ENCODE measurements around the gene CEP250. TPM values are rescaled to one million over a fixed set of nuclear protein-coding genes. Genes with fewer than 3 reads are reported as not detected.
A peak's percentile ranks its signal among the peaks of the same experiment; 100 is the strongest.

The CEP250 gene
- total and polyA plus RNA-seq, 9 donors = 11.7 to 44.2 (median 25.8) TPM

DNA sequence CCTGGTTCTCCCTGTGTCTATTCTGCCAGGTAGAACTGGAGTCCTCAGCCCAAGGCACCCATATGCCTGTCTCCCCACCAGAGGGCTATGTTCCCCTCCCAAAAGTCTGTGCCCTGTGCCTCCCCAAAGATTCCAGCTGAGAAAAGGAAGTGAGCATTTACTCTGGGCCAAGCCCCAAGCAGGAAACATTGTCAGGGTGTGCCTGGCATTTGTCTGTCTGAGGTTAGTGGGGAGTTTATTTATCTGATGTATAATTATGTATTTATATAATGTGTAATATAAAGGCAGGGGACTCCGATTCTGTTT lies 23.0 kb upstream of the CEP250 start:
- H3K36me3 ChIP-seq = no peaks in the 10 kb centered on the region

DNA sequence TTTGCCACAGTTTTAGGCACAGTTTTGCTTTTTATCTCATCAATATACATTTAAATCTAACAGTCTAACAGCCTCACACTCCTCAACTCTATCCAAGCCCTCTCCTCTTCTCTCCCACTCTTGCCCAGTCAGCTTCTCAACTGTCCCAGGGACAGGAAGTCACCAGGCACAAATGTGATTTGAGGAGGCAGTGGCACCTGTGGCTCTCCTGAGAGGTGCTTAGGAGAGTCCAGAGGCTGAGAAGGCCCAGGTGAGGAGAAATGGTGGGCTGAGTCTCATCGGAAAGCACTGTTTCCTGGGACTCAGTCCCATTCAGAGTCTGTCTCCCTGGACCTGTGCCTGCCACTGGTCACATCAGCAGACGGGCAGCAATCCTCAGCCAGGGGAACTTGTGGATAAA lies 22.1 kb upstream of the CEP250 start:
- no peaks in the 10 kb centered on the region for H3K9me3 ChIP-seq
- no peaks in the 10 kb centered on the region for H3K36me3 ChIP-seq
- no peak overlapping the region for H3K4me3 ChIP-seq
- H3K4me1 ChIP-seq (ENCODE audit: insufficient read depth) = peaks cover 3% of the 10 kb centered on the region
- H3K27me3 ChIP-seq = no peaks in the 10 kb centered on the region
- DNase-seq = no peak
- no peak for TF ChIP-seq POLR2A (IDR thresholded peaks at IDR 0.05)
- no peak for TF ChIP-seq EP300 (IDR thresholded peaks at IDR 0.05)
- TF ChIP-seq, protein P1, sequence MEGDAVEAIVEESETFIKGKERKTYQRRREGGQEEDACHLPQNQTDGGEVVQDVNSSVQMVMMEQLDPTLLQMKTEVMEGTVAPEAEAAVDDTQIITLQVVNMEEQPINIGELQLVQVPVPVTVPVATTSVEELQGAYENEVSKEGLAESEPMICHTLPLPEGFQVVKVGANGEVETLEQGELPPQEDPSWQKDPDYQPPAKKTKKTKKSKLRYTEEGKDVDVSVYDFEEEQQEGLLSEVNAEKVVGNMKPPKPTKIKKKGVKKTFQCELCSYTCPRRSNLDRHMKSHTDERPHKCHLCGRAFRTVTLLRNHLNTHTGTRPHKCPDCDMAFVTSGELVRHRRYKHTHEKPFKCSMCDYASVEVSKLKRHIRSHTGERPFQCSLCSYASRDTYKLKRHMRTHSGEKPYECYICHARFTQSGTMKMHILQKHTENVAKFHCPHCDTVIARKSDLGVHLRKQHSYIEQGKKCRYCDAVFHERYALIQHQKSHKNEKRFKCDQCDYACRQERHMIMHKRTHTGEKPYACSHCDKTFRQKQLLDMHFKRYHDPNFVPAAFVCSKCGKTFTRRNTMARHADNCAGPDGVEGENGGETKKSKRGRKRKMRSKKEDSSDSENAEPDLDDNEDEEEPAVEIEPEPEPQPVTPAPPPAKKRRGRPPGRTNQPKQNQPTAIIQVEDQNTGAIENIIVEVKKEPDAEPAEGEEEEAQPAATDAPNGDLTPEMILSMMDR (IDR thresholded peaks at IDR 0.05) = no peak
- H3K27ac ChIP-seq = no peak overlapping the region
- intact Hi-C loops (cut with DNase I) = loop anchor here in 1 of 4 donors (10.0 kb wide), 1 partner anchor 599 kb away; no protein-coding TSS in a partner anchor
- WGBS, 3 donors = 87 to 94% (median 90%) methylated on average over 2 of the region's 2 CpGs

More for the DNA sequence above, 23.0 kb upstream of the CEP250 start:
- Histone ChIP-seq H3K4me3 (no peak overlapping the region), H3K9me3 (no peaks in the 10 kb centered on the region), H3K27me3 (no peaks in the 10 kb centered on the region), H3K4me1 (ENCODE audit: insufficient read depth) (peaks cover 3% of the 10 kb centered on the region), H3K27ac (no peak overlapping the region)
- intact Hi-C loops (cut with DNase I) = loop anchor here in 1 of 4 donors (10.0 kb wide), 1 partner anchor 598 kb away; no protein-coding TSS in a partner anchor
- no peak for DNase-seq
- 76 to 91% (median 91%) methylated on average over 1 of the region's 1 CpG for WGBS, 3 donors
- TF ChIP-seq POLR2A (IDR thresholded peaks at IDR 0.05) (no peak), EP300 (IDR thresholded peaks at IDR 0.05) (no peak)
- TF ChIP-seq, protein P1 (IDR thresholded peaks at IDR 0.05) = no peak

DNA sequence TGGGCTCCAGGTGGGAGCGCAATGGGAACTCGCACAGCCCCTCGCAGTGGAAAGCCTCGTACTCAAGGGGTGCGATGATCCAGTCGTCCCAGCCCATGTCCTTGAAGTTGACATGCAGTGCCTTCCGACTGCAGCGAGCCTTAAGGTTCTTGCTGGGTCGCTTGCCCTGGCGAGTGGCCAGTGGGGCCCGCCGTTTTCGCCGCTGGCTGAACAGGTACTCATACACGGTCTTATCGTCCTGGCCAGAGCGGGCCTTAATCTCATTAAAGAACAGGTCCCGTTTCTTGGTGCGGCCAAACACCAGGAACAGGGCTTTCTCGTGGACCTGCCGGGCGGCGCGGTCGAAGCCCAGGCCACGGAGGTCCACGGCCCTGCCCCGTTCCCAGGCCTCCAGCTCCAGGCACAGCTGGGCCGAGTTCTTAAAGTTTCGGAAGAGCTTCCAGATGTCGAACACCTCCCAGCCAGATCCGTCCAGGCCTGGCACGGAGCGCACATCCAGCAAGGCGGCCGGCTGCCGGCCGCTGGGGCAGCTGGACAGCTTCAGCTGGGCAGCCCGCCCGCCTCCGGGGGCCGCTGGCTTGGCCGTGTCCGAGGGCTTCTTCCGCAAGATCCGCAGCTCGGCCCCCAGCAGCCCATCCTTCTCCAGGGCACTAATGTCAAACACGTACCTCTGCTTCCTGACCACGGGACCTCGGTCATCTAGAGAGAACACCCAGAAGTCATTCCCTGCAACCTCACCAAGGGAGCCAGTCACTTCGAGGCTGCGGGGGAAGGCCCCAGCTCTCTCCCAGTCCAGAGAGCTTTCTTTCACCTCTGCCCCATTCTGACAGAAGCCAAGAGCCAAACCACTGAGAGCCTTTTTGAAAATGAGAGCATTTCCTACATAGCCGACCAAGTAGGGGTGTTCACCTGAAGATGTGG lies 21.1 kb upstream of the CEP250 start:
- TF ChIP-seq, protein P1 (IDR thresholded peaks at IDR 0.05) = no peak
- TF ChIP-seq POLR2A (IDR thresholded peaks at IDR 0.05) (no peak), EP300 (IDR thresholded peaks at IDR 0.05) (no peak)
- Histone ChIP-seq H3K4me1 (ENCODE audit: insufficient read depth) (peaks cover 3% of the 10 kb centered on the region), H3K36me3 (no peaks in the 10 kb centered on the region), H3K9me3 (no peaks in the 10 kb centered on the region), H3K27ac (peak overlapping the region; percentile 8 to 34), H3K4me3 (no peak overlapping the region), H3K27me3 (no peaks in the 10 kb centered on the region)
- DNase-seq = peak; percentile 47 to 84 (median 68)
- WGBS, 3 donors = 37 to 60% (median 55%) methylated on average over 46 to 53 of the region's 53 CpGs
- intact Hi-C loops (cut with DNase I) = loop anchor here in 2 of 4 donors (5.0 to 10.0 kb wide), 2 partner anchors 132 to 600 kb away; no protein-coding TSS in a partner anchor

DNA sequence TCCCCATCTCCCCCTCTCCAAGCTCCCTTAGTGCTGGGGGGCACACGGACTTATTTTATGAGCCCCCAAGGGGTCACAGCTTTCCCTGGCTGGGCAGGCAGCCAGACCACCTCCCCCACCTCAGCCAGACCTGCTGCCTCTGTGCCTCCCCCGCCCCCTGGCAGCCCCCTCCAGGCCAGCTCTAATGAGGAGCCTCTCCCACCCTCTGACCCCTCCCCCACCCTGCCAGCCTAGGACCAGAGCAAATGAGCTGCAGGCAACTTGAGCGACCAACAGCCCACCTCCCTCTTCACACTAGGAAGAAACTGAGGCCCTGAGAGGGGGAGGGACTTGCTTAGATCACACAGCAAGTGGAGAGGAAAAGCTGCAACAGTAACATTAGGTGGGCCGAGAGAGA lies 19.2 kb upstream of the CEP250 start:
- DNase-seq = no peak
- H3K4me3 ChIP-seq = no peak overlapping the region
- no peak overlapping the region for H3K27ac ChIP-seq
- no peaks in the 10 kb centered on the region for H3K27me3 ChIP-seq
- no peaks in the 10 kb centered on the region for H3K36me3 ChIP-seq
- H3K4me1 ChIP-seq (ENCODE audit: insufficient read depth) = peaks cover 3% of the 10 kb centered on the region
- no peaks in the 10 kb centered on the region for H3K9me3 ChIP-seq
- 78 to 79% (median 79%) methylated on average over 4 of the region's 4 CpGs for WGBS, 3 donors
- intact Hi-C loops (cut with DNase I) = loop anchor here in 2 of 4 donors (5.0 to 10.0 kb wide), 2 partner anchors 134 to 601 kb away; no protein-coding TSS in a partner anchor
- TF ChIP-seq EP300 (IDR thresholded peaks at IDR 0.05) = no peak
- TF ChIP-seq, protein P1 (IDR thresholded peaks at IDR 0.05) = no peak
- no peak for TF ChIP-seq POLR2A (IDR thresholded peaks at IDR 0.05)
